HL-60 (cell line): ENCODE results near the gene MAMDC2.

Experiments
- DNase-seq, 2 experiments: peaks; one replicate each; pipeline ENCODE4 v3.0.0-alpha.2; 2010 to 2020; ENCODE audit warnings: low read depth in 1 of 2, low spot score in 1 of 2
- H3K27ac ChIP-seq: fragments of 250-450 bp; sonication (Bioruptor Pico); replicated peaks from 2 replicates; pipeline ENCODE4 v1.5.1; 2020; ENCODE audit warnings: mild to moderate bottlenecking, moderate library complexity
- H3K27me3 ChIP-seq: fragments of 250-450 bp; sonication (Bioruptor Pico); 2 replicates; pipeline ENCODE4 v1.5.1; 2021; ENCODE audit warnings: mild to moderate bottlenecking, moderate library complexity; ENCODE audit not compliant: insufficient read depth, poor library complexity, severe bottlenecking
- H3K4me3 ChIP-seq: replicated peaks from 2 replicates; pipeline ENCODE4 v1.5.1; 2011; ENCODE audit warnings: mild to moderate bottlenecking, control low read depth, low read length; ENCODE audit not compliant: insufficient read depth
- GABPA ChIP-seq: IDR thresholded peaks from 2 replicates; pipeline ENCODE4 v1.6.1; 2012; ENCODE audit warnings: low read depth
- POLR2AphosphoS5 ChIP-seq: IDR thresholded peaks from 2 replicates; pipeline ENCODE4 v1.6.1; 2012; ENCODE audit warnings: low read depth
- SPI1 ChIP-seq: IDR thresholded peaks from 2 replicates; pipeline ENCODE4 v1.6.1; 2012; ENCODE audit warnings: low read depth, mild to moderate bottlenecking, borderline replicate concordance
- TF ChIP-seq, protein P1 (sequence below): IDR thresholded peaks from one replicate; pipeline ENCODE4 v1.5.1; 2011; ENCODE audit warnings: low read length, control low read depth, inconsistent platforms; ENCODE audit not compliant: insufficient read depth
- TF ChIP-seq, protein P2 (sequence below): IDR thresholded peaks from 2 replicates; pipeline ENCODE4 v1.6.1; 2012; ENCODE audit warnings: low read depth; ENCODE audit not compliant: insufficient replicate concordance

The MAMDC2 gene

DNA sequence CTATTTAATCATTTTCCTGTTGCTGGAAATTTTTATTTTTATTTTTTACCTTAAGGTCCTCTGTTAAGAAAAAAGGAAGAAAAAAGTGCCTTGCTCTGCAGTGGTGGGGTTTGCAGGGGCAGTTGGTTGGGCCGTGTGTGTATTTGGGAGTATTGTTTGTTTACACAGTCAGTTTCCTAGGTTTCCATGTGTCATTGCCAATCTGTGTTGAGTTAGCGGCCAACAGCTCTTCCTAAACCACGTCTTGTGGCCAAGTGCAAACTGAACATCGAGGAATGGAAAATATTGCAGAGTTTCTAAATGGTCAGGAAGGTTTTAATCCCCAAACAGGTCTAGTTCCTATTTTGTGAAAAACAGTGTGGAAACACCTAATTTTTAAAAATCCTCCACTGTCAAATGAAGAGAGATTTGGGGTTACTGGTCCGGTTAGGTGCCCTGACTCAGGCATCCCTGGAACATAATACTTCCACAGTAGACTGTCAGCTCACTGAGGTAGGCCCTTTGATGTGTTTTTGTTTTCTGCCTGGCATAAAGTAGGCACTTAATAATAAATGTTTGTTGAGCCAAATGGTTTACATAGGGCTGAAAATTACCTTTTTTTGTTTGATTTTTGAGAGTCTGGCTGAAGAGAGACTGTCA, 37.0 kb downstream of the MAMDC2 start:
- Histone ChIP-seq H3K4me3 (no peak overlapping the region), H3K27me3 (no peaks in the 10 kb centered on the region), H3K27ac (peak overlapping the region; percentile 32)
- peak; percentile 16 to 26 for DNase-seq
- peak; percentile 51; the same call in 1 of the 2 replicates for TF ChIP-seq POLR2AphosphoS5
- no peak for TF ChIP-seq SPI1

DNA sequence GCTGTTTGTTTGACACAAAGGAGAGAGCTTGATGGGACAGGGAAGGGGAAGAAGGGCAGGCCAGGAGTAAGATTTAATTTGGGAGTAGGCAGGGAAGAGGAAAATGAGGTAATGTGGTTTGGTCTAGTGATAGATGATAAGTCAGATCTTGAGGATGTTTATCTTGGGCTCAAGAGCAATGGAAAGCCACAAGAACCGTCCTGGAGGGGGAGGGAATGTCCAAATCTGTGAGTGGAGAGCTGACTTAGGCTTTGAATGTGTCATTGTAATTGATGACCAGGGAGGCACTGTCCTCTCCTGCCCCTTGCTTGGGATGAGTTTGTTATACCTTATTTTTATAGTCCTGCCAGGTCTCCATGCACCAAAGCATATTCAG, 37.5 kb downstream of the MAMDC2 start:
- DNase-seq: peak in 1 of 2 experiments; percentile 20
- TF ChIP-seq POLR2AphosphoS5 (no peak), GABPA (no peak), SPI1 (no peak)
- TF ChIP-seq, protein P1, sequence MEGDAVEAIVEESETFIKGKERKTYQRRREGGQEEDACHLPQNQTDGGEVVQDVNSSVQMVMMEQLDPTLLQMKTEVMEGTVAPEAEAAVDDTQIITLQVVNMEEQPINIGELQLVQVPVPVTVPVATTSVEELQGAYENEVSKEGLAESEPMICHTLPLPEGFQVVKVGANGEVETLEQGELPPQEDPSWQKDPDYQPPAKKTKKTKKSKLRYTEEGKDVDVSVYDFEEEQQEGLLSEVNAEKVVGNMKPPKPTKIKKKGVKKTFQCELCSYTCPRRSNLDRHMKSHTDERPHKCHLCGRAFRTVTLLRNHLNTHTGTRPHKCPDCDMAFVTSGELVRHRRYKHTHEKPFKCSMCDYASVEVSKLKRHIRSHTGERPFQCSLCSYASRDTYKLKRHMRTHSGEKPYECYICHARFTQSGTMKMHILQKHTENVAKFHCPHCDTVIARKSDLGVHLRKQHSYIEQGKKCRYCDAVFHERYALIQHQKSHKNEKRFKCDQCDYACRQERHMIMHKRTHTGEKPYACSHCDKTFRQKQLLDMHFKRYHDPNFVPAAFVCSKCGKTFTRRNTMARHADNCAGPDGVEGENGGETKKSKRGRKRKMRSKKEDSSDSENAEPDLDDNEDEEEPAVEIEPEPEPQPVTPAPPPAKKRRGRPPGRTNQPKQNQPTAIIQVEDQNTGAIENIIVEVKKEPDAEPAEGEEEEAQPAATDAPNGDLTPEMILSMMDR: no peak
- TF ChIP-seq, protein P2, sequence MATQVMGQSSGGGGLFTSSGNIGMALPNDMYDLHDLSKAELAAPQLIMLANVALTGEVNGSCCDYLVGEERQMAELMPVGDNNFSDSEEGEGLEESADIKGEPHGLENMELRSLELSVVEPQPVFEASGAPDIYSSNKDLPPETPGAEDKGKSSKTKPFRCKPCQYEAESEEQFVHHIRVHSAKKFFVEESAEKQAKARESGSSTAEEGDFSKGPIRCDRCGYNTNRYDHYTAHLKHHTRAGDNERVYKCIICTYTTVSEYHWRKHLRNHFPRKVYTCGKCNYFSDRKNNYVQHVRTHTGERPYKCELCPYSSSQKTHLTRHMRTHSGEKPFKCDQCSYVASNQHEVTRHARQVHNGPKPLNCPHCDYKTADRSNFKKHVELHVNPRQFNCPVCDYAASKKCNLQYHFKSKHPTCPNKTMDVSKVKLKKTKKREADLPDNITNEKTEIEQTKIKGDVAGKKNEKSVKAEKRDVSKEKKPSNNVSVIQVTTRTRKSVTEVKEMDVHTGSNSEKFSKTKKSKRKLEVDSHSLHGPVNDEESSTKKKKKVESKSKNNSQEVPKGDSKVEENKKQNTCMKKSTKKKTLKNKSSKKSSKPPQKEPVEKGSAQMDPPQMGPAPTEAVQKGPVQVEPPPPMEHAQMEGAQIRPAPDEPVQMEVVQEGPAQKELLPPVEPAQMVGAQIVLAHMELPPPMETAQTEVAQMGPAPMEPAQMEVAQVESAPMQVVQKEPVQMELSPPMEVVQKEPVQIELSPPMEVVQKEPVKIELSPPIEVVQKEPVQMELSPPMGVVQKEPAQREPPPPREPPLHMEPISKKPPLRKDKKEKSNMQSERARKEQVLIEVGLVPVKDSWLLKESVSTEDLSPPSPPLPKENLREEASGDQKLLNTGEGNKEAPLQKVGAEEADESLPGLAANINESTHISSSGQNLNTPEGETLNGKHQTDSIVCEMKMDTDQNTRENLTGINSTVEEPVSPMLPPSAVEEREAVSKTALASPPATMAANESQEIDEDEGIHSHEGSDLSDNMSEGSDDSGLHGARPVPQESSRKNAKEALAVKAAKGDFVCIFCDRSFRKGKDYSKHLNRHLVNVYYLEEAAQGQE: no peak

DNA sequence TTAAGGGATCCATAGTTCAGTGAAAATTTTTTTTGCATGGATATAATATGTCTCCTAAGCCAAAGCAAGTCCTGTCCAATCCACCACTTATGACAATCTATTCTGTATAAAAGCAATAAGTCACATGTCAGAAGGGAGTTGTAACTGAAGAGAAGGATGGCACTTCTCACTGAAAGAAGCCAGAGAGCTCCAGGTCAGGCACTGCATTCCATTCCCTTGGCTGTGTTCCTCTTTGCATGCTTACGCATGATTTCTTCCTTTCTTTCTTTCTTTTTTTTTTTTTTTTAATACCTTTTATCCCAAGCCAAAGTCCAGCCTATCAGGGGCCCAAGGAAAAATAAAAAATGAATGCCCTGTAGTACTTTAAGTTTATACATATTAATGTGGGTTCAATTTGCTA, 39.8 kb downstream of the MAMDC2 start:
- no peak overlapping the region for H3K4me3 ChIP-seq
- TF ChIP-seq, protein P2: no peak
- TF ChIP-seq POLR2AphosphoS5 (no peak), GABPA (no peak), SPI1 (no peak)
- TF ChIP-seq, protein P1: no peak
- no peak overlapping the region for H3K27ac ChIP-seq
- H3K27me3 ChIP-seq: no peaks in the 10 kb centered on the region
- DNase-seq: no peak

More for the DNA sequence above, 37.5 kb downstream of the MAMDC2 start:
- Histone ChIP-seq H3K4me3 (no peak overlapping the region), H3K27ac (no peak overlapping the region), H3K27me3 (no peaks in the 10 kb centered on the region)

DNA sequence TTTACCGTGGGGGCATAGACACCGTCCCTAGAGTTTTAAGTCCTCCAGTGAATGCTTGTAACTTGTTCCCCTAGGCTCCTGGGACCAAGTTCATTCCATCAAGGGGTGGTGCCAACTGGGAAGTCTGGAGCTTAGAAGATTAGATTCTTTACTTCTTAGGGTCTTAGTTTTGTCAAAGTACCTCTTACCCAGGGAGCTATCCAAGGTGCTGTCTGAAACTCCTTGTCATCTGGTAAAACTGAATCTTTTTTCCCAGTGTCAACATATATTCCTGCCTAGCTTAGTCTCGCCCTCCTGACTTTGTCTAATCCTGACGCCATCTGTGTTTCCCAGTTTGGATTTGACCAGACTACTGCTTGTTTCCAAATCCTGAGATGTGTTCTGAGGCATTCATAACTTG, 41.6 kb downstream of the MAMDC2 start:
- Histone ChIP-seq H3K4me3 (no peak overlapping the region), H3K27me3 (no peaks in the 10 kb centered on the region), H3K27ac (no peak overlapping the region)
- DNase-seq: no peak
- TF ChIP-seq POLR2AphosphoS5: no peak
- no peak for TF ChIP-seq SPI1
- TF ChIP-seq, protein P2: peak; percentile 93
- TF ChIP-seq, protein P1: no peak
